PC-9 (cell line): ENCODE data around the gene ROR2.

Experiments
- CTCF ChIP-seq: fragments of 200-600 bp; sonication (generic); conservative IDR thresholded peaks from 2 replicates; pipeline ENCODE4 v1.6.1; 2017; ENCODE audit warnings: mixed run types, antibody characterized with exemption, mild to moderate bottlenecking, moderate library complexity
- EZH2 ChIP-seq: fragments of 200-600 bp; sonication (generic); IDR thresholded peaks from 2 replicates; pipeline ENCODE4 v1.8.0; 2017; ENCODE audit warnings: antibody characterized with exemption, low read depth

GRCh38 chr9:91894023-91894422 is 56.0 kb downstream of the ROR2 start:
- TF ChIP-seq CTCF (no peak), EZH2 (no peak)
